GM12878 (cell line): ENCODE measurements around the gene LRRC56. TPM values are rescaled to one million over a fixed set of nuclear protein-coding genes. Genes with fewer than 3 reads are reported as not detected.
A peak's percentile ranks its signal among the peaks of the same experiment; 100 is the strongest.

Experiments
- BACH1 ChIP-seq: fragments of 450-650 bp; IDR thresholded peaks from 2 replicates; pipeline ENCODE4 v1.6.1; 2017; ENCODE audit warnings: mild to moderate bottlenecking, borderline replicate concordance
- EGR1 ChIP-seq, 2 experiments: IDR thresholded peaks; 1 replicate in 1 of 2; 2 replicates in 1 of 2; pipeline ENCODE4 v1.6.1; 2011 to 2012; ENCODE audit warnings: low read depth in 2 of 2, low read length in 2 of 2, borderline replicate concordance in 1 of 2, mild to moderate bottlenecking in 1 of 2, moderate library complexity in 1 of 2
- KLF5 ChIP-seq: fragments of 450-650 bp; IDR thresholded peaks from 2 replicates; pipeline ENCODE4 v1.6.1; 2014; ENCODE audit warnings: mild to moderate bottlenecking; ENCODE audit not compliant: partially characterized antibody
- MYB ChIP-seq: fragments of 150-350 bp; IDR thresholded peaks from 2 replicates; pipeline ENCODE4 v1.6.1; 2014; ENCODE audit warnings: mild to moderate bottlenecking, low read depth, low read length, borderline replicate concordance
- SIX5 ChIP-seq: IDR thresholded peaks from 2 replicates; pipeline ENCODE4 v1.6.1; 2011; ENCODE audit warnings: mild to moderate bottlenecking, low read depth, low read length, moderate library complexity; ENCODE audit not compliant: severe bottlenecking
- SPI1 ChIP-seq: IDR thresholded peaks from 2 replicates; pipeline ENCODE4 v1.6.1; 2011; ENCODE audit warnings: low read depth, mild to moderate bottlenecking, low read length, moderate library complexity, borderline replicate concordance; ENCODE audit not compliant: insufficient read depth
- SUZ12 ChIP-seq: fragments of 200-600 bp; sonication (generic); IDR thresholded peaks from one replicate; pipeline ENCODE4 v1.6.1; 2018; ENCODE audit warnings: antibody characterized with exemption, mild to moderate bottlenecking; ENCODE audit not compliant: unreplicated experiment
- TBL1XR1 ChIP-seq: IDR thresholded peaks from 2 replicates; pipeline ENCODE4 v1.6.1; 2012; ENCODE audit warnings: low read depth, low read length, improper control_type of control experiment
- ZNF274 ChIP-seq: IDR thresholded peaks from one replicate; pipeline ENCODE4 v1.8.0; 2011; ENCODE audit not compliant: insufficient read length, insufficient read depth
- ZNF384 ChIP-seq: IDR thresholded peaks from 2 replicates; pipeline ENCODE4 v1.6.1; 2012; ENCODE audit warnings: low read depth, mild to moderate bottlenecking, low read length, improper control_type of control experiment, borderline replicate concordance
- polyA plus RNA-seq, 11 experiments: library from polyadenylated mRNA; depleted of rRNA in 4 of 11; unstranded in 6 of 11; stranded (reverse) in 5 of 11; fragments of >200 nt; fragmentation: Nextera tagmentation in 4 of 11; fragmentation: Illumina TruSeq in 1 of 11; extraction: Ambion mirVana in 4 of 11; extraction: Trizol in 1 of 11; gene quantifications; 1 replicate in 1 of 11; 2 replicates in 10 of 11; pipeline versions ENCODE4 v1.2.1 to v1.2.3, GENCODE V29; 2011 to 2016; ENCODE audit warnings: inconsistent platforms in 2 of 11, missing spikeins in 2 of 11, low read depth in 1 of 11
- total RNA-seq, 4 experiments: library from RNA; depleted of rRNA in 3 of 4; stranded (reverse); fragments of >200 nt in 3 of 4; fragmentation: Illumina TruSeq in 1 of 4; extraction: Trizol in 1 of 4; gene quantifications; 2 replicates each; pipeline versions ENCODE4 v1.2.1 to v1.2.3, GENCODE V29; 2013 to 2021
- TF ChIP-seq, protein P1 (sequence below): fragments of 450-650 bp; IDR thresholded peaks from 2 replicates; pipeline ENCODE4 v1.6.1; 2018; ENCODE audit warnings: mild to moderate bottlenecking, low read depth, moderate library complexity; ENCODE audit not compliant: partially characterized antibody
- TF ChIP-seq, protein P2 (sequence below): fragments of 450-650 bp; IDR thresholded peaks from 2 replicates; pipeline ENCODE4 v1.6.1; 2017; ENCODE audit warnings: antibody characterized with exemption, mild to moderate bottlenecking, moderate library complexity
- TF ChIP-seq, protein P3 (sequence below): IDR thresholded peaks from 2 replicates; pipeline ENCODE4 v1.6.1; 2011; ENCODE audit warnings: borderline replicate concordance, low read depth, mild to moderate bottlenecking, moderate library complexity, low read length; ENCODE audit not compliant: insufficient read depth, poor library complexity, severe bottlenecking
- TF ChIP-seq, protein P4 (sequence below): fragments of 450-650 bp; IDR thresholded peaks from 2 replicates; pipeline ENCODE4 v1.6.1; 2017; ENCODE audit warnings: mild to moderate bottlenecking, moderate library complexity
- TF ChIP-seq, protein P5 (sequence below): fragments of 450-650 bp; IDR thresholded peaks from 2 replicates; pipeline ENCODE4 v1.6.1; 2016; ENCODE audit warnings: mild to moderate bottlenecking

Gene LRRC56
- total and polyA plus RNA-seq, 10 of the 15 experiments (the other 5 are each of a cell fraction or from before 2014, with no cell fraction given), result 0.02 to 1.9 (median 0.75) TPM; not detected in 1

DNA sequence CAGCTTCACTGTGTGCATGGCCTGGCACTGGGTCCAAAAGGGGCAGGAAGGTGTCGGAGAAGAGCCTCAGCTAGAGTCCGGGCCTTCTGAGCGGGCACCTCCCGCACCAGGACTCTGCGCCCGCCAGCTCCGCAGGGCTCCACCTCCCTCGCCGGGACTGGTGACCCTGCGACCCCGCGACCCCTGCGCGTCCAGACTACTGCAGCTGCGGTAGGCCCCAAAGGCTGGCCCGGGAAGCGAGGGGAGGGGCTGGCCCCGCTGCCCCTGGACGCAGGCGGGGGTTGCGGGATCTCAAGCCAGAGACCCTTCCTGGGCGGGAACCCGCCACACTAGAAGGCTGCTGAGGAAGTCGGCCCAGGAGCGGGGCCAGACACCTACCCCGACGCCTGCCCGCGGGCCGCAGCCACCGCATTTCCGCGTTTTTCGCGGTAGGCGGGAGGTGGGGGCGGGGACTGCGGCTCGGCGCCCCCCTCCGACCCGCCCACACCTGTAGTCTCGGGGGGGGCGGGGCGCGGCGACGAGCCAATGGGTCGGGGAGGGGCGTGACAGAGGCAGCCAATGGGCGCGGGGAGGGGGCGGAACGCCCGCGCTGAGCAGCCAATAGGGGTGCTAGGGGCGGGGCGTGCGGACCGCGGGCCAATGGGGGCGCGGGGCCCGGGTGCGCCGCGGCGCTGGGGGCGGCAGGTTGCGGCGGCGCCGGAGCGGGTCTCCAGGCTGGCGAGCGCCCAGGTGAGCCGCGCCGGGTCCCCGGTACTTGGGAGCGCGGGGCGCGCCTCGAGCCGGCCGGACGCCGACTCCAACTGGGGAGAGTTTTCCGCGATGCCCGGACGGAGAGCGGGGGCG is 23.2 kb downstream of the LRRC56 start, which contains the start of the genes LMNTD2 and RASSF7 (continued):
- TF ChIP-seq KLF5, result no peak
- TF ChIP-seq, protein P1, sequence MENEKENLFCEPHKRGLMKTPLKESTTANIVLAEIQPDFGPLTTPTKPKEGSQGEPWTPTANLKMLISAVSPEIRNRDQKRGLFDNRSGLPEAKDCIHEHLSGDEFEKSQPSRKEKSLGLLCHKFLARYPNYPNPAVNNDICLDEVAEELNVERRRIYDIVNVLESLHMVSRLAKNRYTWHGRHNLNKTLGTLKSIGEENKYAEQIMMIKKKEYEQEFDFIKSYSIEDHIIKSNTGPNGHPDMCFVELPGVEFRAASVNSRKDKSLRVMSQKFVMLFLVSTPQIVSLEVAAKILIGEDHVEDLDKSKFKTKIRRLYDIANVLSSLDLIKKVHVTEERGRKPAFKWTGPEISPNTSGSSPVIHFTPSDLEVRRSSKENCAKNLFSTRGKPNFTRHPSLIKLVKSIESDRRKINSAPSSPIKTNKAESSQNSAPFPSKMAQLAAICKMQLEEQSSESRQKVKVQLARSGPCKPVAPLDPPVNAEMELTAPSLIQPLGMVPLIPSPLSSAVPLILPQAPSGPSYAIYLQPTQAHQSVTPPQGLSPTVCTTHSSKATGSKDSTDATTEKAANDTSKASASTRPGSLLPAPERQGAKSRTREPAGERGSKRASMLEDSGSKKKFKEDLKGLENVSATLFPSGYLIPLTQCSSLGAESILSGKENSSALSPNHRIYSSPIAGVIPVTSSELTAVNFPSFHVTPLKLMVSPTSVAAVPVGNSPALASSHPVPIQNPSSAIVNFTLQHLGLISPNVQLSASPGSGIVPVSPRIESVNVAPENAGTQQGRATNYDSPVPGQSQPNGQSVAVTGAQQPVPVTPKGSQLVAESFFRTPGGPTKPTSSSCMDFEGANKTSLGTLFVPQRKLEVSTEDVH, result no peak
- TF ChIP-seq MYB, result no peak
- TF ChIP-seq SIX5, result no peak
- TF ChIP-seq, protein P2, sequence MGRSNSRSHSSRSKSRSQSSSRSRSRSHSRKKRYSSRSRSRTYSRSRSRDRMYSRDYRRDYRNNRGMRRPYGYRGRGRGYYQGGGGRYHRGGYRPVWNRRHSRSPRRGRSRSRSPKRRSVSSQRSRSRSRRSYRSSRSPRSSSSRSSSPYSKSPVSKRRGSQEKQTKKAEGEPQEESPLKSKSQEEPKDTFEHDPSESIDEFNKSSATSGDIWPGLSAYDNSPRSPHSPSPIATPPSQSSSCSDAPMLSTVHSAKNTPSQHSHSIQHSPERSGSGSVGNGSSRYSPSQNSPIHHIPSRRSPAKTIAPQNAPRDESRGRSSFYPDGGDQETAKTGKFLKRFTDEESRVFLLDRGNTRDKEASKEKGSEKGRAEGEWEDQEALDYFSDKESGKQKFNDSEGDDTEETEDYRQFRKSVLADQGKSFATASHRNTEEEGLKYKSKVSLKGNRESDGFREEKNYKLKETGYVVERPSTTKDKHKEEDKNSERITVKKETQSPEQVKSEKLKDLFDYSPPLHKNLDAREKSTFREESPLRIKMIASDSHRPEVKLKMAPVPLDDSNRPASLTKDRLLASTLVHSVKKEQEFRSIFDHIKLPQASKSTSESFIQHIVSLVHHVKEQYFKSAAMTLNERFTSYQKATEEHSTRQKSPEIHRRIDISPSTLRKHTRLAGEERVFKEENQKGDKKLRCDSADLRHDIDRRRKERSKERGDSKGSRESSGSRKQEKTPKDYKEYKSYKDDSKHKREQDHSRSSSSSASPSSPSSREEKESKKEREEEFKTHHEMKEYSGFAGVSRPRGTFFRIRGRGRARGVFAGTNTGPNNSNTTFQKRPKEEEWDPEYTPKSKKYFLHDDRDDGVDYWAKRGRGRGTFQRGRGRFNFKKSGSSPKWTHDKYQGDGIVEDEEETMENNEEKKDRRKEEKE, result no peak
- TF ChIP-seq ZNF274, result no peak
- TF ChIP-seq TBL1XR1, result no peak
- 0 out of 2 replicates have a peak, but pooled peaks have one; percentile 19 for TF ChIP-seq SPI1
- no peak for TF ChIP-seq SUZ12
- TF ChIP-seq, protein P3, sequence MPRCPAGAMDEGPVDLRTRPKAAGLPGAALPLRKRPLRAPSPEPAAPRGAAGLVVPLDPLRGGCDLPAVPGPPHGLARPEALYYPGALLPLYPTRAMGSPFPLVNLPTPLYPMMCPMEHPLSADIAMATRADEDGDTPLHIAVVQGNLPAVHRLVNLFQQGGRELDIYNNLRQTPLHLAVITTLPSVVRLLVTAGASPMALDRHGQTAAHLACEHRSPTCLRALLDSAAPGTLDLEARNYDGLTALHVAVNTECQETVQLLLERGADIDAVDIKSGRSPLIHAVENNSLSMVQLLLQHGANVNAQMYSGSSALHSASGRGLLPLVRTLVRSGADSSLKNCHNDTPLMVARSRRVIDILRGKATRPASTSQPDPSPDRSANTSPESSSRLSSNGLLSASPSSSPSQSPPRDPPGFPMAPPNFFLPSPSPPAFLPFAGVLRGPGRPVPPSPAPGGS, result no peak
- TF ChIP-seq EGR1 (IDR thresholded peaks at IDR 0.05; ENCODE audit: borderline replicate concordance in 1 of 2, low read depth in 2 of 2, low read length in 2 of 2), result peak in 1 of 2 experiments; percentile 72; a peak in 2 of 3 replicates
- TF ChIP-seq, protein P4, sequence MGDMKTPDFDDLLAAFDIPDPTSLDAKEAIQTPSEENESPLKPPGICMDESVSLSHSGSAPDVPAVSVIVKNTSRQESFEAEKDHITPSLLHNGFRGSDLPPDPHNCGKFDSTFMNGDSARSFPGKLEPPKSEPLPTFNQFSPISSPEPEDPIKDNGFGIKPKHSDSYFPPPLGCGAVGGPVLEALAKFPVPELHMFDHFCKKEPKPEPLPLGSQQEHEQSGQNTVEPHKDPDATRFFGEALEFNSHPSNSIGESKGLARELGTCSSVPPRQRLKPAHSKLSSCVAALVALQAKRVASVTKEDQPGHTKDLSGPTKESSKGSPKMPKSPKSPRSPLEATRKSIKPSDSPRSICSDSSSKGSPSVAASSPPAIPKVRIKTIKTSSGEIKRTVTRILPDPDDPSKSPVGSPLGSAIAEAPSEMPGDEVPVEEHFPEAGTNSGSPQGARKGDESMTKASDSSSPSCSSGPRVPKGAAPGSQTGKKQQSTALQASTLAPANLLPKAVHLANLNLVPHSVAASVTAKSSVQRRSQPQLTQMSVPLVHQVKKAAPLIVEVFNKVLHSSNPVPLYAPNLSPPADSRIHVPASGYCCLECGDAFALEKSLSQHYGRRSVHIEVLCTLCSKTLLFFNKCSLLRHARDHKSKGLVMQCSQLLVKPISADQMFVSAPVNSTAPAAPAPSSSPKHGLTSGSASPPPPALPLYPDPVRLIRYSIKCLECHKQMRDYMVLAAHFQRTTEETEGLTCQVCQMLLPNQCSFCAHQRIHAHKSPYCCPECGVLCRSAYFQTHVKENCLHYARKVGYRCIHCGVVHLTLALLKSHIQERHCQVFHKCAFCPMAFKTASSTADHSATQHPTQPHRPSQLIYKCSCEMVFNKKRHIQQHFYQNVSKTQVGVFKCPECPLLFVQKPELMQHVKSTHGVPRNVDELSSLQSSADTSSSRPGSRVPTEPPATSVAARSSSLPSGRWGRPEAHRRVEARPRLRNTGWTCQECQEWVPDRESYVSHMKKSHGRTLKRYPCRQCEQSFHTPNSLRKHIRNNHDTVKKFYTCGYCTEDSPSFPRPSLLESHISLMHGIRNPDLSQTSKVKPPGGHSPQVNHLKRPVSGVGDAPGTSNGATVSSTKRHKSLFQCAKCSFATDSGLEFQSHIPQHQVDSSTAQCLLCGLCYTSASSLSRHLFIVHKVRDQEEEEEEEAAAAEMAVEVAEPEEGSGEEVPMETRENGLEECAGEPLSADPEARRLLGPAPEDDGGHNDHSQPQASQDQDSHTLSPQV, result no peak
- TF ChIP-seq, protein P5, sequence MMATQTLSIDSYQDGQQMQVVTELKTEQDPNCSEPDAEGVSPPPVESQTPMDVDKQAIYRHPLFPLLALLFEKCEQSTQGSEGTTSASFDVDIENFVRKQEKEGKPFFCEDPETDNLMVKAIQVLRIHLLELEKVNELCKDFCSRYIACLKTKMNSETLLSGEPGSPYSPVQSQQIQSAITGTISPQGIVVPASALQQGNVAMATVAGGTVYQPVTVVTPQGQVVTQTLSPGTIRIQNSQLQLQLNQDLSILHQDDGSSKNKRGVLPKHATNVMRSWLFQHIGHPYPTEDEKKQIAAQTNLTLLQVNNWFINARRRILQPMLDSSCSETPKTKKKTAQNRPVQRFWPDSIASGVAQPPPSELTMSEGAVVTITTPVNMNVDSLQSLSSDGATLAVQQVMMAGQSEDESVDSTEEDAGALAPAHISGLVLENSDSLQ, result no peak
- TF ChIP-seq ZNF384, result no peak
- no peak; the same call in 1 of the 2 replicates for TF ChIP-seq BACH1
